GM15510 (cell line): Measurements from ENCODE around the gene ZNF750.

Source experiments
- POLR2A ChIP-seq: IDR thresholded peaks from 3 replicates; pipeline ENCODE4 v1.6.1; 2011; ENCODE audit warnings: borderline replicate concordance; ENCODE audit not compliant: insufficient read length; ENCODE audit errors: extremely low read depth

ZNF750 gene

GRCh38 chr17:82839617-82840292 lies at the start of gene ZNF750:
Gene ZNF750, minus strand, starts transcription at chr17:82840022. Its CDS starts 7,568 bp downstream, at chr17:82832454.
- TF ChIP-seq POLR2A, result no peak

GRCh38 chr17:82888583-82889495 lies 49.0 kb upstream of the ZNF750 start:
- TF ChIP-seq POLR2A, result no peak

- no peak for TF ChIP-seq POLR2A
Observed at GRCh38 chr17:82887255-82888164, 47.7 kb upstream of the ZNF750 start.

DNA sequence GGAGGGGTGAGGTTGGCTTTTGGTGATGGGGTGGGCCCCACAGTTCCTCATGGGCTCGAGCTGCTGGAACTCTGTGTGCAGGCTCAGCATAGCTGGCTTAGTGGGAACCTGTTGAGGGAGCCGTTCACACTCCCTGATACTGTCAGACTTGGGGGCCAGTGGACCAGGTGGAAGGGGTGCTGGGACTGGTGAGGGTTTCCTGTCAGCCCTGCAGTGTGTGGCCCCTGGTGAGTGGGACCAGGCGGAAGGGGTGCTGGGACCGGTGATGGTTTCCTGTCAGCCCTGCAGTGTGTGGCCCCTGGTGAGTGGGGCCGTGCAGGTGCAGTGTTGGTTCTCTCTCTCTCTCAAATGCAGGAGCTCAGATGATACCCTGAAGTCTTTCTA lies 45.1 kb upstream of the ZNF750 start:
- no peak for TF ChIP-seq POLR2A

GRCh38 chr17:82884341-82884969 lies 44.6 kb upstream of the ZNF750 start:
- TF ChIP-seq POLR2A, result no peak

GRCh38 chr17:82883419-82884031 lies 43.7 kb upstream of the ZNF750 start:
- no peak for TF ChIP-seq POLR2A

- no peak for TF ChIP-seq POLR2A
Observed at GRCh38 chr17:82882715-82883418, 43.0 kb upstream of the ZNF750 start.

DNA sequence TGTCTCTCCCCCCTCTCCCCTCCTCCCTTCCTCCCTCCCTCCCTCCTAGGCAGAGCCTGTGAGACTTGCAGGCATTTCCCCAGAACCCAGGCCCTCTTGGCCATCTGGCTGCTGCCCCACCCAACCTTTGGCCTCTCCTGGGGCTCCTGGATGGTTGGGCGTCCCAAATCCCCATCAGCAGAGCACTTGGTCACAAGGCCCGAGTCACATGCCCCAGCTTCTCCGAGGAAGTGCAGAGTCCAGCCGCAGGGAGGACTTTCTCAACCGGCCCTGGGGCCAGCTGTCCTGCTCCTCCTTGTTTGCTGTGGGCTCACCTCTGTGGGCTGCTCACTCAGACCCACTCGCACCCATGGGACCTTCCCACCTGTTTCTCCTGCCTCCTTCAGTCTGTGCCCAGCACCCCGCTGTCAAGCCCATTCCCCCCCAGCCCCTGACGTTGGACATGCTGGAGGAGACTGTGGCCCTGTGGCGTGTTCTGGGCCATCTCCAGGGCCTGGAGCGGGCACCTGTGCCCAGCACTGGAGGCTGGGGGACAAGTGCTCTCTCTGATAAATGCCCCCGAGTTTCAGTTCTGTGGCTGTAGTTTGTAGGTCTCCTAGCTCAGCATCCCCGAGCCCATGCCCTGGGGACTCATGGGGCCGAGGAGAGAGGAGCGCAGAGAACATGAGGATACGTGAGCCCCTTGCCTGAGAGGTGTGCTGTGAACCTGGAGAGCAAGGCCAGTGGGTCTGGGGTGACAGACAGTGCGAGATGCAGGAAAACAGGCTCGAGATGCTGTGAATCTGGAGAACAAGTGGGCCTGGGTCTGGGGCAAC lies 42.3 kb upstream of the ZNF750 start:
- no peak for TF ChIP-seq POLR2A

DNA sequence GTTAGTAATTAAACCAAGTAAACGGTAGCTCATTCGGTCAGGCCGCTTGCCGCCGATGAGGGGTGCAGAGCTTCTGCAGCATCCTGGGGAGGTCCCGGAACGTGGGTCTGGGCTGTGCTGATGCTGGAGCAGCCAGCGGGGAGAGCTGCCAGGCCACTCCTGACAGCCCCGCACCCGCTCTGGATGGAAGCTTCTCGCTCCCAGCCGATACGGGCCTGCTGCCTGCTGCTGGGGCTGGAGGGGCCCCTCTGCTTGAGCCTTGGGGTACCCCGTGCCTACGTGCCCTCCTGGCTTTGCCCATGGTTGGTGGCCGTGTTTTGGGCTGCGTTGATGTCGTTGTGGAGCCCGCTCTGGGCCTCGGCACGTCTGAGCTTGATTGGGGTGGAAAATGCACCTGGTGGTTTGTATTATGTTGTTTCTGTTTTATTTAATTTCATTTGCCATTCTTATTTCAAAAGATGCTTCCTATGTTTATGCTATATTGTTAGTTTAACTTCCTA lies 41.6 kb upstream of the ZNF750 start:
- TF ChIP-seq POLR2A, result no peak

DNA sequence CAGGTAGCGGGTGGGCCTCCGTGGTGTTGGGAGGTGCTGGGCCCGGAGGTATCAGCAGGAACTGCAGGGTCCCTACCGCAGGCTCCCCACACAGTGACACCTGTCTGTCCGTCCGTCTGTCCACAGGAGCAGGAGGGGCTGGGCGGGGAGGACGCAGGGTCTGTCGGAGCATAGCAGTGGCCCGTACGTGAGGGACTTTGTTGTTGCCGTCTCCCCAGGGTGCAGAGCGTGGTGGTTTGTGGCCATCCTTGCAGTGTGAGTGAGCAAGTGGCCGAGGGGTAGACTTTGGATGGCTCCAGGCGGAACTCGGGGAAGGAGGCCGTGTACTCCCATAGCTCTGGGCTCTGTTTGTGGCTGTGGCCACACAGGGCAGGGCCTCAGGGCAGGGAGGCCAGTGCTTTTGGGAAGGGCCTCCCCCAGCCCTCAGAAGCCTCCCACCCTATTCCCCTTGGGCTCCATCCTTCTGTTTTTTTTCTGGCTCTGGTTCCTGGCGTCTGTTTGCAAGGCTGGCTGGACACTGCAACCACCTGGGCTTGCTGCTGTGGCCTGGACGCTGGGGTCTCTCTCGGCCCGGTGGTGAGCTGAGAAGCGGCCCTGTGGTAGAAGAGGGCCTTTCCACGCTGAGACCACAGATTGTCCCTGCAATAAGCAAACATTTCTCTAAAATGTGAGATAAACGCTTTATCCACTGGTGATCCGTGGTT lies 41.0 kb upstream of the ZNF750 start:
- TF ChIP-seq POLR2A, result no peak

- TF ChIP-seq POLR2A, result no peak
Observed at GRCh38 chr17:82879241-82879640, 39.4 kb upstream of the ZNF750 start.

DNA sequence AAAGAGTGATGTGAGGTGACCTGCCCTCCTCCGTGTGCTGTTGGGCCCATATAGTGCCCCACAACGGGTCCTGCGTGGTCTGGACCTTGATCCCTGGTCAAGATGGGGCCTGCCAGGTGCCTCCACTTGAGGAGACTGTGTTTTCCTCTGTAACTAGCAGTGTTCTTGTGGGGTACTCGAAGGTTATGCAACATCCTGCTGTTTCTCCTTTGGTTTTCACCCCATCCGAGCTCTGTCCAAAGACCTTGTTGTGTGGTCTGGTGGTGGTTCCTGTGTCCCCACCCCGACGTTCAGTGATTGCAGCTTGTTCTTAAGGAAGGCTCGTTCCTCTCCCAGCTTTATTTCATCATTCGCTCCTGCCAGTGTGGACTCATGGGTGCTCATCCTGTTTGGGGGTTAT lies 38.7 kb upstream of the ZNF750 start:
- TF ChIP-seq POLR2A, result no peak

GRCh38 chr17:82876602-82877379 lies 37.0 kb upstream of the ZNF750 start:
- TF ChIP-seq POLR2A, result no peak
